Measurements from ENCODE around the gene PCK2.

PCK2 gene

GRCh38 chr14:24078146-24078545 is 16.0 kb upstream of the PCK2 start:
- no peak overlapping the region for H3K4me3 ChIP-seq (ENCODE audit: low read depth, low read length)
- DNase-seq (ENCODE audit: low read depth), result no peak
- no peak for TF ChIP-seq CTCF (IDR thresholded peaks at IDR 0.05; ENCODE audit: control insufficient read depth, extremely low read depth, insufficient read depth)

GRCh38 chr14:24079491-24080141 is 14.5 kb upstream of the PCK2 start:
- no peak for TF ChIP-seq CTCF (IDR thresholded peaks at IDR 0.05; ENCODE audit: control insufficient read depth, extremely low read depth, insufficient read depth)
- H3K4me3 ChIP-seq (ENCODE audit: low read depth, low read length), result no peak overlapping the region
- DNase-seq (ENCODE audit: low read depth), result no peak

GRCh38 chr14:24080142-24080530 is 14.0 kb upstream of the PCK2 start:
- TF ChIP-seq CTCF (IDR thresholded peaks at IDR 0.05; ENCODE audit: control insufficient read depth, extremely low read depth, insufficient read depth), result no peak
- no peak for DNase-seq (ENCODE audit: low read depth)
- no peak overlapping the region for H3K4me3 ChIP-seq (ENCODE audit: low read depth, low read length)

GRCh38 chr14:24080888-24081738 is 13.0 kb upstream of the PCK2 start:
- no peak for TF ChIP-seq CTCF (IDR thresholded peaks at IDR 0.05; ENCODE audit: control insufficient read depth, extremely low read depth, insufficient read depth)
- DNase-seq (ENCODE audit: low read depth), result no peak

GRCh38 chr14:24081739-24082211 is 12.3 kb upstream of the PCK2 start:
- TF ChIP-seq CTCF (IDR thresholded peaks at IDR 0.05; ENCODE audit: control insufficient read depth, extremely low read depth, insufficient read depth), result no peak
- peak overlapping the region; percentile 54 for H3K4me3 ChIP-seq (ENCODE audit: low read depth, low read length)
- DNase-seq (ENCODE audit: low read depth), result no peak

More at GRCh38 chr14:24080888-24081738, 13.0 kb upstream of the PCK2 start:
- peak overlapping the region; percentile 54 for H3K4me3 ChIP-seq (ENCODE audit: low read depth, low read length)

GRCh38 chr14:24082411-24083080 is 11.6 kb upstream of the PCK2 start:
- DNase-seq (ENCODE audit: low read depth), result no peak
- no peak overlapping the region for H3K4me3 ChIP-seq (ENCODE audit: low read depth, low read length)
- TF ChIP-seq CTCF (IDR thresholded peaks at IDR 0.05; ENCODE audit: control insufficient read depth, extremely low read depth, insufficient read depth), result no peak
